HG02852 (cell line): ENCODE results near the gene SNX32.
A peak's percentile ranks its signal among the peaks of the same experiment; 100 is the strongest.

Experiments
- ATAC-seq: cut with Tn5 transposase; IDR thresholded peaks from one replicate; pipeline ENCODE4 v1.9.1; 2021; ENCODE audit warnings: mild to moderate bottlenecking, moderate library complexity; ENCODE audit not compliant: unreplicated experiment

Gene SNX32

DNA sequence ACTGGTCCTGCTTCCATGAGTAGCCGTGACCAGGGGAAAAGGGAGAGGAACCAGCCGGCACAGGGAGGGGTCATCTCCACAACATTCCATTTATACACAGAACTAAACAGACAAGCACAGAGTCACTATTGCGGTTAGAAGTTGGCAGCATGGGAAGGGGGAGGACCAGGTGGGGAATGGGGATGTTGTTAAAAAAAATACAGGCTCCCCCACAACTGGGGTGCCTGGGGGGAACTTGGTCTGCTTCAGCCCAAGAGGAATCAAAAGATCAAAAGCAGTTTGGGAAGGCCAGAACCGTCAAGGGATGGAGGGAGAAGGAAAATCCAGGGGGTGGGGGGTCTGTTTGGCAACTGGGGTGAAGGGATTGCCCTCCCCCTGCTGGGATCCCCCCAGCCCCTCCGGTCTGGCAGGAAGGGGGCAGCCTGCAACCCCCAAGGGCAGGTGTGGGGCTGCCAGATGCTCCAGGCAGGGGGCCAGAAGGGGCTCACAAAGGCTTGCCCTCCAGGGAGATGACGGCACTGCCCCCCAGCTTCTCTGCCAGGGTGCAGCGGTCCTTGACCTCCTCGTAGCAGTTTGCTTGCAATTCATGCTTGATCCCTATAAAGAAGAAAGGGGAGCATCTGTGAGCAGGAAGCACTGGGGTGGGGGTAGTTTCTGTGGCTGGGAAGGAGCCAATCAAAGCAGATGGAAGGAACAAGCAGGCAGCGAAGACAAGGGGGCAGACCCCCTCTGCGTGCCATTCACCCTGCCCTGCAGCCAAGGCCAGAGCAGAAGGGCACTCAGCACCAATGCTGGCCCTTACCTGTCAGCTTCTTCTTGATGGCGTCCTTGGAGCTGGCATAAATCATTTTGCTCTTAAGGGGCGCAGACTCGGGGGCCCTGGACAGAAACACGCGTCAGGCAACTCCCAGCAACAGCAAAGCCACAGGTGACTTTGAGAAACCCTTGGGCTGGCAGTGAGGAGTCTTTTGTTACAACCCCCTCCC lies 21.4 kb downstream of the SNX32 start:
- ATAC-seq = no peak

- no peak for ATAC-seq
Measured at GRCh38 chr11:65855927-65856363, 22.2 kb downstream of the SNX32 start.

DNA sequence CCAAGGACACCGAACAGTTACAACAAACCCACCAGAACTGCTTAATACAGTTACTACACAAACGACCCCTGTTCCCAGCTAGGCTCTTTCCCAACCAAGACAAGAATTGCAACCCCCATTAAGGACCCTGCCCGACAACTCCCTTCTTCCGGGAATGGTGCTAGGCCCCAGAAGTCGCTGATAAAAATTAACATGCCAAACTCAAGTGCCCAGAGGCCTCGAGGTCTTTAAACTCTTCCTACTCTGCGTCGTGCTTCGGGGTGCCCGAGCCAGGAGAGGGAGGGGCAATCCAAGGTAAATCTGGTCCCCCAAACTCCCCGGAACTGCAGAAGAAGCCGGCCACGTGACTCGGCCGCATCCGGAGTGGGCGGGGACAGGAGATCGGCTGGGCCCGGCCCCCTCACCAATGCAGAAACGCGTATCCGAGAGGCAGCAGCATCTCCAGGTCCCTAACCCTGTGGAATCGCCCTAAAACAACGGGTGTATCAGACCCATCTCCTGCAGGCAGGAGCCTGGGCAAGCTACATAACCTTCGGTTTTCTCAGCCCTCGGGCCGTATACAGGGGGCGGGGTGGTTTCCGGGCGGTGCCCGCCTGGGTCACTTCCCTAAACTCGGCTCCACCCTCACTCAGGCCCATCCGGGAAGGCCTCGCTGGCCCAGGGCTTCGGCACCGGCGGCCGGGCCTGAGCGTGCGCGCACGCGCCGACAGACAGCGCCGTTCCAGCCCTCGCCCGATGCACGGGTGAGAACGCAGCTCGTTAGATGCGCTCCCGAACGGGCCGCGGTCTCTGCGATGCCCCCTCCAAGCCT lies 23.1 kb downstream of the SNX32 start:
- peak; percentile 24 for ATAC-seq

DNA sequence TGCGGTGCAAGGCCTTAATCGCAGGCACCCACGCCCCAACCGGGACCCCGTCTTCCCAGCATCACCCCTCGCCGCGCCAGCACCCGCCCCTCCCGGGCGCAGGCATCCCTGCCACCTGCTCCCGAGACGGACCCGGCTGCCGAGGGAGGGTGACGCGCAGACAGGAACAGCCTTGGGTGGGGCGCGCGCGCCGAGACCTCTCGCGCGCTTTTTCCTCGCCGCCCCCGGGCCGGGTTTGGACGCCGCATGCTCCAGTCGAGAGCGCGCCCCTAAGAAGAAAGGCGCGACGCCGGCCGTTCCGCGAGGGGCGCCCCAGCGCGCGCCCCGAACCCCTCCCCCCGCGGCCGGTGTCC lies 23.7 kb downstream of the SNX32 start:
- peak; percentile 0 for ATAC-seq

DNA sequence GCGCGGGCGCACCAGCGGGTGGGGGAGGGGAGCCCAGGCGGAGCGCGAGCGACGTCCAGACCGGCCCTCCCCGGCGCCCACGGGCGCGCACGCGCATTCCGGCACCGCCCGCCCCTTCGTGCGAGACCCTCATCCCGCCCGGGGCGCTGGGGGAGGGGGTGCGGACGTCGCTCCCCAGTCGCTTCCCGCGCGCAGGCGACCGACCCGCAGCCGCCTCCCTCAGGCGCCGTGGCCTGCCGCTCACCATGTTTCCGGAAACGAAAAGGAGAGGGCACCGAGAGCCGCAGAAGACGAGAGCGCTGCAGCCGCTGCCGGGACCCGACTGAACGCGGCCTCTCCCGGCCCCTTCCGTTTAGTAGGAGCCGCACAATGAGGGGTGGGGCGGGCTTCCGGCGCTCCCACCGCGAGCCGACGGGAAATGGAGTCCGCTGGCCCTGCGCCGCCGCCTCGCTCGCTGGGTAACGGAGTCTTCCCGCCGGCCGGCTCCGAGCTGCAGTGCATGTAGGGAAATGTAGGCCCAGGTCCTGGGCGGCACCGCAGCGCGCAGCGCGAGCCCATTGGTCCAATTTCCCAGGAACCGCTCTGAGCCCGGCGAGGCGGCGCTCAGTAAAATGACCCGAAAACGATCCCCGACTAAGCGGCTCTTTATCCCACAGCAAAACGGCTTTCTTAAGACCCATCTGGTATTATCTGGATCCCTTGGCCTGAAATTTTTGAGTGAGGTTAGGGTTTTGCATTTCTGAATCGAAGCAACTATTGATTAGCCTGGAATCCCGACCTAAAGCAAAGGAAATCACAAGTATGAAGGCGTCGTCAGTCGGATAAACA lies 24.3 kb downstream of the SNX32 start, which contains the start of gene CFL1:
CFL1 (minus strand) TSS at position 328 of the 828 bp plus-strand sequence; CDS start at position 247, 81 bp downstream.
- peak; percentile 46 for ATAC-seq

GRCh38 chr11:65858681-65859087 lies 24.9 kb downstream of the SNX32 start:
- no peak for ATAC-seq

DNA sequence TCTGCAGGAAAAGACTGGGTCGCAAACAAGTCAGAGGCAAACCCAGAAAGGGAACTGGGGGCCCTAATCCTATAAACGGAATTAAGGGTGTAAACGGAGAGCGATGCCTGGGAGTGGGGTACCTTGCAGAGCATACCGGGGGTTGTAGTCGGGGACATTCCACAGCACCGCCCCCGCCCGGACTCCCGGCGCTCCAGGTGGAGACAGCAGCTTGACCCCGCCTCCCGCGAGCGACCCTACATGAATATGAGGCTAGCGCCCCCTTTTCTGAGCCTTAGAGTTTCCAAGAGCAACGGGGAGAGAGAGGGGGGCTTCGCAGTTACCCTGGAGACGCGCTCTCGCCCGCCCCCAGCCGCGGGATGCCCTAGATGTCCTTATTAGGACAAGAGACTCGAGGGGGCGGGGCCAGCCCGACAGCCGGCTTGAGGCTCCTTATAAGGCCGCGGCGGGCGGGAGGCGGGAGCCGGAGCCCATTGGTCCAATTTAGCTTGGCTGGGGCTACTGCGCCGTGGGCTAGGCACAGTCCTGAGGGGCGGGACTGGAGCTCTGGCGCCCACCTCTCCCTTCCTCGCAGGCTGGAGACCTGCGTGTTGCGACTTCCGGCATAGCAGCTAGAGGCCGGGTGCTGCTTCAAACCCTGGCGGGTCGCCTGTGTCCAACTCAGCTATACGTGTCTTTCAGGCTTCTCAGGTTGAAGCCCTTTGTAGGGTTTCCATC lies 25.5 kb downstream of the SNX32 start:
- peak; percentile 47 for ATAC-seq

DNA sequence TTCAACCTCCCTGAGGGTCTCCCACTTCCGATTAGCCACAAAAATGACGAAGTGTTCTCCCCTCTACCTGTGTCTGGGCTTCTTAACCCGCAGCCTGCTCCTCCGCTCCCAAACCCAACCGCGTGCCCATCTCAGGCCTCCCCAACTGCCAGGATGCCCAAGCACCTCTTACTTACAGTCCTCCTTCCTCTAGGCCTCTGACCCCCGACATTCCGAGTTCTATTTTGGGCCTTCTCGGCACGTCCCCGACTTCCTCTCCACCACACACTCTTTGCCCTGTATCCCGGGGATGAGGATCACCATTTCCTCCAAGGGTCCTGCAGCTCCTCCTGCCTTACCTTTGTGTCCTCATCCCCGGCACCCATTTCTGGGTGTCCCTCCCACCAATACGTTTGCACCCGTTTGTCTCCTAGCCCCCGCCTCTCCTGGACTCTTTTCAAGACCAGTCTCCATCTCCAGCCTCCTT lies 26.1 kb downstream of the SNX32 start:
- no peak for ATAC-seq

GRCh38 chr11:65860278-65861164 lies 26.8 kb downstream of the SNX32 start, which contains the start of gene MUS81:
MUS81 (plus strand) TSS chr11:65860433; CDS start chr11:65860754, 321 bp downstream.
- peak; percentile 27 for ATAC-seq

DNA sequence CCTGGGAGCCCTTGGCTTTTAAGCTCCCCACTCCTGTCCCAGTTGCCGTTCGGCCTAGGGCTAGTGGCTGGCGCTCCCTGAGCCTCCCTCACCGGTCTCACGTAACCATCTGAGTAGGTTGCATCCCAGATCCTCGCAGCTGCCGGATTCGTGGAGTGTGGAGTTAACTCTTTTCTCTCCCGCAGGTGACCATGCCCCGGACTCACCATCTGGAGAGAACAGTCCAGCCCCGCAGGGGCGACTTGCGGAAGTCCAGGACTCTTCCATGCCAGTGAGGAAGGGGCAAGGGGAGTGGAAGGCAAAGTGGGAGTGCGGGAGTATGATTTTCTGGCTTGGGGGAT lies 27.4 kb downstream of the SNX32 start:
- ATAC-seq = no peak

DNA sequence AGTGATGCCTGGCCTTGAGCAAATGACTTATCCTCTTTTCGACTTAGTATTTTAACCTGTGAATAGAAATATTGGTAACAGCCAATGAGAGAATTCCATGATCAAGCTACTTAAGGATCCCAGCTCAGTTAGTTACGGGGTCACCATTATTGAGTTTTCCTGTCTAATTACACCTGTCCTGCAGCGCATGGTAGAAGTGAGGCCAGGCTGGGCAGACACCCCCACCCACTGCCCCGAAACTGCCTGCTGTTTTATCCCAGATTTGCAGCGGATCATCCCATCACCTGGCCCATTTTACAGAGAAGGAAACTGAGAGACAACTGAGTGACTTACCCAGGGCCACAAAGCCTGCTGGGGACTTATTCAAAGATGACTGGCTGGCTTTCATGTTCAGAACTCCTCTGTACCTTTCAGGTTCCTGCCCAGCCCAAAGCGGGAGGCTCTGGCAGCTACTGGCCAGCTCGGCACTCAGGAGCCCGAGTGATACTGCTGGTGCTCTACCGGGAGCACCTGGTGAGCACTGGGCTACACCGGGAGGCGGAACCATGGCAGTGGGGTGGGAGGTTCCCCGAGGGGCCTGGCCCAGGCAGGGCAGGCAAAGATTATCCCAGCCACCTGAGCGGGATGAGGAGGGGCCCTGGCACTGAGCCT lies 27.9 kb downstream of the SNX32 start:
- ATAC-seq = no peak

DNA sequence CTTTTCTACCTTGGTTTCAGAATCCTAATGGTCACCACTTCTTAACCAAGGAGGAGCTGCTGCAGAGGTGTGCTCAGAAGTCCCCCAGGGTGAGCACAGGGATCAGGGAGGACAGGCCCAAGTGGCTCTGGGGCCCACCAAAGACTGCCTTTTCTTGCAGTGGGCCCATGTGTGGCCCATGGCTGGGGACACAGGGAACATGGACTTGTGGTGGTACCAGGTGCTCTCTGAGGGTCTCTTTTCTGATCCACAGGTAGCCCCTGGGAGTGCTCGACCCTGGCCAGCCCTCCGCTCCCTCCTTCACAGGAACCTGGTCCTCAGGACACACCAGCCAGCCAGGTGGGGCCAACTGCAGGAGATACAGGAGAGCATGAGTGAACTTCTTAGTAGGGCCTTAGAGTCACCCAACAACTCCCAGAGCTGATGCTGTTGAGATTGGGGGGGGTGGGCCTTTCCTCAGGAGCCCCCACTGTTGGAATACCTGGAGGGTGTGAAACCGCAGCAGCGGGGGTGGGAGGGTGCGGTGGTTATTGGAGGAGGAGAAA lies 28.5 kb downstream of the SNX32 start:
- ATAC-seq = no peak

- ATAC-seq = no peak
Measured at GRCh38 chr11:65862941-65863888, 29.5 kb downstream of the SNX32 start.

DNA sequence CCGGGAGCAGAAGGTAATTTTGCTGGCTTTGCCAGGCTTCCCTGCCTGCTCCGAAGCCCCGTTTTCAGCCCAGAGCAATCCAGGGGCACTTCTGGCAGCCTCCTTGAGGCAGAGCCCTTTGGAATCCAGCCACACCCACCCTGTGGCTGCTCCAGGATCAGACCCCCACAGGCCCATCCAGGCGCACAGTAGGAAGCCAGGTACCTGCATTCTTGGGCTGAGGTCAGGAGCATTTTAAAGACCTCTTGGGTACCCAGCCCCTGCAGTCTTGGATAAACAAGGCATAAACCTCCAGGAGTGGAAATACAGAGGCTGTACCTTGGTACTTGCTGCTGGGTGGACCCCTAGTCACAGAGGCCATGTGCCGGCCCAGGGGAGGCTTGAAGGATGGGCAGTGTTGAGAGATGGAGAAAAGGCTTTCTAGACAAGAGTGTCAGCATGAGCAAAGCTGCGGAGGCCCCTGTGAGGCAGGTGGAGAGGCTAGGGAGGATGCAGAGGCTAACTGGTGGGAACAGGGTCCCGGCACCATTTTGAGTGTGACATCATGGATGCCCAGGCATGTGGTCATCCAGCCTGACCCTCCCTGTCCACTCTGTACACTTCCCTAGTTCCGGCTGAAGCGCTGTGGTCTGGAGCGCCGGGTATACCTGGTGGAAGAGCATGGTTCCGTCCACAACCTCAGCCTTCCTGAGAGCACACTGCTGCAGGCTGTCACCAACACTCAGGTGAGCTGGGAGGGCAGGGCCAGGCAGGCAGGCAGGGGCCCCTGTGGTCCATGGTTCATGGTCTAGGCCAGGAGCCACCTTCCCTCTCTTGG lies 30.3 kb downstream of the SNX32 start:
- no peak for ATAC-seq

DNA sequence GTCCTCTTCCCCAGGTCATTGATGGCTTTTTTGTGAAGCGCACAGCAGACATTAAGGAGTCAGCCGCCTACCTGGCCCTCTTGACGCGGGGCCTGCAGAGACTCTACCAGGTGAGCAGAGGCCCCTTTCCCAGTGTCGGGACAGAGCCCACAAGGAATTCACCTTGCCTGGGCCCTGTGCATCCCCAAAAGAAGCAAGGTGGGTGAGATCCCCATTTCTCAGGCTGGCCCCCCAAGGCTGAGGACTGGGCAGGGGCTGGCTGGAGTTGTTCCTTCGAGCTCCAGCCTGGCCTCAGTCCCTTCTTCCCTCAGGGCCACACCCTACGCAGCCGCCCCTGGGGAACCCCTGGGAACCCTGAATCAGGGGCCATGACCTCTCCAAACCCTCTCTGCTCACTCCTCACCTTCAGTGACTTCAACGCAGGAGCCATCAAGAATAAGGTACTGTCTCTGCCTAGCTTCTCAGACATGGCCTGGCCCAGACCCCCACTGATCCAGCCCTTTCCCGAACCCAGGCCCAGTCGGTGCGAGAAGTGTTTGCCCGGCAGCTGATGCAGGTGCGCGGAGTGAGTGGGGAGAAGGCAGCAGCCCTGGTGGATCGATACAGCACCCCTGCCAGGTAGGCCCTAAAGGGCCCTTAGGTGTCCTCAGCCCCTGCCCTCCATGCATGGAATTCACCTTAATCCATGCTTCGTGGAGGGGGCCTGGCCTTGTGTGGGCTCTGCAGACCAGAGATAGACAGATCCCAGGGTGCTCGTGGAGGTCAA lies 31.1 kb downstream of the SNX32 start:
- ATAC-seq = no peak
